Mesendoderm (in vitro differentiated cells): ENCODE results near the gene GPR35.

ENCODE experiments used
- DNase-seq: peaks from one replicate; pipeline ENCODE4 v3.0.0; 2013
- H2AK5ac ChIP-seq: 2 replicates; pipeline ENCODE4 v1.6.1; 2013; ENCODE audit warnings: low read length, inconsistent platforms
- H2BK120ac ChIP-seq: 2 replicates; pipeline ENCODE4 v1.6.1; 2013; ENCODE audit warnings: low read depth, mild to moderate bottlenecking, low read length, moderate library complexity, mixed read lengths
- H2BK15ac ChIP-seq: replicated peaks from 2 replicates; pipeline ENCODE4 v1.6.1; 2013; ENCODE audit warnings: low read depth, mild to moderate bottlenecking, moderate library complexity
- H2BK5ac ChIP-seq: 2 replicates; pipeline ENCODE4 v1.6.1; 2013; ENCODE audit warnings: low read length, inconsistent platforms
- H3K18ac ChIP-seq: 2 replicates; pipeline ENCODE4 v1.6.1; 2013; ENCODE audit warnings: mild to moderate bottlenecking, low read length, mixed read lengths
- H3K23ac ChIP-seq: one replicate; pipeline ENCODE4 v1.6.1; 2013; ENCODE audit warnings: low read length
- H3K27ac ChIP-seq: 2 replicates; pipeline ENCODE4 v1.5.1; 2013; ENCODE audit warnings: low read depth, mild to moderate bottlenecking, inconsistent platforms, low read length, moderate library complexity
- H3K27me3 ChIP-seq: 2 replicates; pipeline ENCODE4 v1.6.1; 2013; ENCODE audit warnings: low read length, control low read depth, mild to moderate bottlenecking, inconsistent platforms; ENCODE audit not compliant: insufficient read depth, poor library complexity
- H3K36me3 ChIP-seq: 2 replicates; pipeline ENCODE4 v1.6.1; 2013; ENCODE audit warnings: low read length, inconsistent platforms; ENCODE audit not compliant: control insufficient read depth, insufficient read depth
- H3K4ac ChIP-seq: one replicate; pipeline ENCODE4 v1.6.1; 2013; ENCODE audit warnings: low read depth, mild to moderate bottlenecking, low read length, moderate library complexity
- H3K4me1 ChIP-seq: 2 replicates; pipeline ENCODE4 v1.6.1; 2013; ENCODE audit warnings: low read depth, low read length, inconsistent platforms; ENCODE audit not compliant: control insufficient read depth
- H3K4me2 ChIP-seq: 2 replicates; pipeline ENCODE4 v1.6.1; 2013; ENCODE audit warnings: low read length
- H3K4me3 ChIP-seq: 2 replicates; pipeline ENCODE4 v1.5.1; 2013; ENCODE audit warnings: mild to moderate bottlenecking, low read length
- H3K56ac ChIP-seq: one replicate; pipeline ENCODE4 v1.6.1; 2013; ENCODE audit warnings: low read length
- H3K79me1 ChIP-seq: 2 replicates; pipeline ENCODE4 v1.6.1; 2013; ENCODE audit warnings: low read length, inconsistent platforms
- H3K79me2 ChIP-seq: 2 replicates; pipeline ENCODE4 v1.6.1; 2013; ENCODE audit warnings: mild to moderate bottlenecking, low read length; ENCODE audit not compliant: control insufficient read depth, insufficient read depth
- H3K9ac ChIP-seq: 2 replicates; pipeline ENCODE4 v1.6.1; 2013; ENCODE audit warnings: low read length, inconsistent platforms
- H4K5ac ChIP-seq: one replicate; pipeline ENCODE4 v1.6.1; 2013; ENCODE audit warnings: low read length
- H4K8ac ChIP-seq: one replicate; pipeline ENCODE4 v1.6.1; 2013; ENCODE audit warnings: low read depth, mild to moderate bottlenecking, control low read depth, low read length, moderate library complexity
- WGBS: extraction: QIAGEN DNeasy Blood & Tissue Kit; methylation state at CpG from one replicate; pipeline ENCODE4 v1.1.7; 2013; ENCODE audit warnings: low lambda C conversion rate, missing lambda C conversion rate; ENCODE audit not compliant: insufficient coverage; ENCODE audit errors: extremely low coverage; 5-methylcytosine and 5-hydroxymethylcytosine counted together

GPR35 gene

GRCh38 chr2:240601831-240602160 is 23.5 kb upstream of the GPR35 start:
- H3K79me1 ChIP-seq = no peaks in the 10 kb centered on the region
- DNase-seq = no peak
- H3K36me3 ChIP-seq = no peaks in the 10 kb centered on the region
- no peak overlapping the region for H3K23ac ChIP-seq
- H3K4me1 ChIP-seq = no peaks in the 10 kb centered on the region
- no peak overlapping the region for H3K18ac ChIP-seq
- H3K4ac ChIP-seq = no peak overlapping the region
- H4K5ac ChIP-seq = no peak overlapping the region
- no peak overlapping the region for H3K9ac ChIP-seq
- H3K4me3 ChIP-seq = no peak overlapping the region
- H3K79me2 ChIP-seq = no peaks in the 10 kb centered on the region
- H3K27me3 ChIP-seq = no peaks in the 10 kb centered on the region
- H2BK15ac ChIP-seq = no peak overlapping the region
- no peak overlapping the region for H2BK5ac ChIP-seq
- no peak overlapping the region for H3K27ac ChIP-seq
- H2AK5ac ChIP-seq = no peak overlapping the region
- no peak overlapping the region for H3K56ac ChIP-seq
- H2BK120ac ChIP-seq = no peak overlapping the region
- no peak overlapping the region for H3K4me2 ChIP-seq
- H4K8ac ChIP-seq = no peak overlapping the region
- WGBS = no CpG with 5 or more reads among the region's 11 CpGs

GRCh38 chr2:240602266-240603050 is 22.8 kb upstream of the GPR35 start:
- H3K4me3 ChIP-seq = no peak overlapping the region
- H3K27me3 ChIP-seq = no peaks in the 10 kb centered on the region
- H2BK15ac ChIP-seq = no peak overlapping the region
- H3K23ac ChIP-seq = no peak overlapping the region
- no peak overlapping the region for H3K4ac ChIP-seq
- no peak overlapping the region for H2AK5ac ChIP-seq
- no peak overlapping the region for H3K4me2 ChIP-seq
- no peak overlapping the region for H3K27ac ChIP-seq
- no peaks in the 10 kb centered on the region for H3K36me3 ChIP-seq
- no peak overlapping the region for H2BK5ac ChIP-seq
- no peaks in the 10 kb centered on the region for H3K79me1 ChIP-seq
- H3K4me1 ChIP-seq = no peaks in the 10 kb centered on the region
- no peak overlapping the region for H2BK120ac ChIP-seq
- H3K56ac ChIP-seq = no peak overlapping the region
- H3K18ac ChIP-seq = no peak overlapping the region
- H3K9ac ChIP-seq = no peak overlapping the region
- no peak for DNase-seq
- no peak overlapping the region for H4K8ac ChIP-seq
- H3K79me2 ChIP-seq = no peaks in the 10 kb centered on the region
- WGBS = no CpG with 5 or more reads among the region's 32 CpGs
- H4K5ac ChIP-seq = no peak overlapping the region

- no CpG with 5 or more reads among the region's 22 CpGs for WGBS
- H3K4me3 ChIP-seq = no peak overlapping the region
- no peak overlapping the region for H3K4ac ChIP-seq
Observed at GRCh38 chr2:240603081-240603835, 22.0 kb upstream of the GPR35 start.

GRCh38 chr2:240603846-240604245 is 21.4 kb upstream of the GPR35 start:
- H2BK5ac ChIP-seq = no peak overlapping the region
- H3K9ac ChIP-seq = no peak overlapping the region
- H3K23ac ChIP-seq = no peak overlapping the region
- no peak overlapping the region for H2AK5ac ChIP-seq
- H3K4me3 ChIP-seq = no peak overlapping the region
- H3K36me3 ChIP-seq = no peaks in the 10 kb centered on the region
- H3K56ac ChIP-seq = no peak overlapping the region
- no peaks in the 10 kb centered on the region for H3K79me2 ChIP-seq
- DNase-seq = no peak
- no peak overlapping the region for H3K27ac ChIP-seq
- H3K4me2 ChIP-seq = no peak overlapping the region
- no peaks in the 10 kb centered on the region for H3K27me3 ChIP-seq
- H2BK15ac ChIP-seq = no peak overlapping the region
- H3K4ac ChIP-seq = no peak overlapping the region
- H4K5ac ChIP-seq = no peak overlapping the region
- H2BK120ac ChIP-seq = no peak overlapping the region
- no peaks in the 10 kb centered on the region for H3K4me1 ChIP-seq
- no peak overlapping the region for H4K8ac ChIP-seq
- no peak overlapping the region for H3K18ac ChIP-seq
- no CpG with 5 or more reads among the region's 10 CpGs for WGBS
- H3K79me1 ChIP-seq = no peaks in the 10 kb centered on the region

More at GRCh38 chr2:240603081-240603835, 22.0 kb upstream of the GPR35 start:
- no peak overlapping the region for H2BK15ac ChIP-seq
- no peak overlapping the region for H3K9ac ChIP-seq
- no peak overlapping the region for H3K4me2 ChIP-seq
- no peaks in the 10 kb centered on the region for H3K27me3 ChIP-seq
- H3K18ac ChIP-seq = no peak overlapping the region
- H3K56ac ChIP-seq = no peak overlapping the region
- H4K5ac ChIP-seq = no peak overlapping the region
- H4K8ac ChIP-seq = no peak overlapping the region
- H3K4me1 ChIP-seq = no peaks in the 10 kb centered on the region
- H3K27ac ChIP-seq = no peak overlapping the region
- H3K79me1 ChIP-seq = no peaks in the 10 kb centered on the region
- H2BK5ac ChIP-seq = no peak overlapping the region
- H3K23ac ChIP-seq = no peak overlapping the region
- DNase-seq = no peak
- no peak overlapping the region for H2AK5ac ChIP-seq
- H3K79me2 ChIP-seq = no peaks in the 10 kb centered on the region
- H2BK120ac ChIP-seq = no peak overlapping the region
- H3K36me3 ChIP-seq = no peaks in the 10 kb centered on the region

- Histone ChIP-seq H3K36me3 (no peaks in the 10 kb centered on the region), H3K4ac (no peak overlapping the region), H3K23ac (no peak overlapping the region), H3K56ac (no peak overlapping the region), H3K4me2 (no peak overlapping the region), H3K4me3 (no peak overlapping the region), H3K4me1 (no peaks in the 10 kb centered on the region), H2AK5ac (no peak overlapping the region), H2BK5ac (no peak overlapping the region), H2BK15ac (no peak overlapping the region), H4K5ac (no peak overlapping the region), H3K18ac (no peak overlapping the region), H2BK120ac (no peak overlapping the region), H3K79me2 (no peaks in the 10 kb centered on the region), H3K27me3 (no peaks in the 10 kb centered on the region), H3K9ac (no peak overlapping the region), H3K79me1 (no peaks in the 10 kb centered on the region), H3K27ac (no peak overlapping the region), H4K8ac (no peak overlapping the region)
- no CpG with 5 or more reads among the region's 11 CpGs for WGBS
- DNase-seq = peak; percentile 65
Observed at GRCh38 chr2:240604291-240604938, 20.9 kb upstream of the GPR35 start.
